HG02763 (cell line): Measurements from ENCODE around the gene CFAP161.

Source experiments
- ATAC-seq: cut with Tn5 transposase; IDR thresholded peaks from one replicate; pipeline ENCODE4 v1.9.1; 2021; ENCODE audit warnings: mild to moderate bottlenecking, moderate library complexity; ENCODE audit not compliant: unreplicated experiment

Gene CFAP161

GRCh38 chr15:81133782-81134461 lies at the start of gene CFAP161:
TSS of gene CFAP161 (plus strand) at chr15:81134270. CDS start at chr15:81134330, 60 bp downstream.
- no peak for ATAC-seq

- no peak for ATAC-seq
Measured at GRCh38 chr15:81084716-81085115, 49.4 kb upstream of the CFAP161 start.

- no peak for ATAC-seq
Measured at GRCh38 chr15:81085213-81085612, 48.9 kb upstream of the CFAP161 start.

GRCh38 chr15:81085898-81086297 lies 48.2 kb upstream of the CFAP161 start:
- ATAC-seq, result no peak

GRCh38 chr15:81087066-81087465 lies 47.0 kb upstream of the CFAP161 start:
- ATAC-seq, result no peak

GRCh38 chr15:81087694-81088093 lies 46.4 kb upstream of the CFAP161 start:
- ATAC-seq, result no peak

- ATAC-seq, result no peak
Measured at GRCh38 chr15:81088470-81089013, 45.5 kb upstream of the CFAP161 start.

- ATAC-seq, result no peak
Measured at GRCh38 chr15:81091889-81092558, 42.0 kb upstream of the CFAP161 start.

GRCh38 chr15:81092559-81092902 lies 41.5 kb upstream of the CFAP161 start:
- no peak for ATAC-seq

GRCh38 chr15:81093961-81094360 lies 40.1 kb upstream of the CFAP161 start:
- no peak for ATAC-seq

GRCh38 chr15:81095690-81096365 lies 38.2 kb upstream of the CFAP161 start:
- ATAC-seq, result no peak

GRCh38 chr15:81096398-81096797 lies 37.7 kb upstream of the CFAP161 start:
- no peak for ATAC-seq

- ATAC-seq, result no peak
Measured at GRCh38 chr15:81097116-81097889, 36.8 kb upstream of the CFAP161 start.

- ATAC-seq, result no peak
Measured at GRCh38 chr15:81097890-81098280, 36.2 kb upstream of the CFAP161 start.

- ATAC-seq, result no peak
Measured at GRCh38 chr15:81098349-81098748, 35.7 kb upstream of the CFAP161 start.

- no peak for ATAC-seq
Measured at GRCh38 chr15:81098861-81099651, 35.0 kb upstream of the CFAP161 start.

GRCh38 chr15:81101894-81102815 lies 31.9 kb upstream of the CFAP161 start:
- no peak for ATAC-seq

- ATAC-seq, result no peak
Measured at GRCh38 chr15:81103857-81104256, 30.2 kb upstream of the CFAP161 start.

GRCh38 chr15:81105545-81105944 lies 28.5 kb upstream of the CFAP161 start:
- ATAC-seq, result no peak
